IMR-90 (cell line): ENCODE results near the gene BNIP5.

ENCODE experiments used
- CEBPB ChIP-seq: IDR thresholded peaks from 2 replicates; pipeline ENCODE4 v1.6.1; 2012; ENCODE audit warnings: low read depth, low read length, improper control_type of control experiment
- CTCF ChIP-seq: conservative IDR thresholded peaks from 2 replicates; pipeline ENCODE4 v1.5.1; 2012; ENCODE audit warnings: mild to moderate bottlenecking, low read depth, low read length, improper control_type of control experiment
- POLR2A ChIP-seq: IDR thresholded peaks from 2 replicates; pipeline ENCODE4 v1.6.1; 2012; ENCODE audit warnings: mild to moderate bottlenecking, low read depth, low read length
- RAD21 ChIP-seq: IDR thresholded peaks from 2 replicates; pipeline ENCODE4 v1.6.1; 2012; ENCODE audit warnings: low read length, improper control_type of control experiment
- RFX5 ChIP-seq: IDR thresholded peaks from 2 replicates; pipeline ENCODE4 v1.8.0; 2012; ENCODE audit warnings: low read depth, mild to moderate bottlenecking, low read length, moderate library complexity

GRCh38 chr6:36286858-36287257 lies 49.8 kb downstream of the BNIP5 start:
- TF ChIP-seq CEBPB (no peak), POLR2A (no peak), RAD21 (no peak), CTCF (no peak), RFX5 (no peak)
